SKM-1 (cell line): ENCODE measurements around the gene ZBTB24.

ENCODE experiments used
- DNase-seq: peaks from one replicate; lab custom pipeline; 2025; ENCODE audit not compliant: unreplicated experiment; lab: John Stamatoyannopoulos, UW

Gene ZBTB24

GRCh38 chr6:109453594-109454495, 29.2 kb downstream of the ZBTB24 start:
- DNase-seq, result no peak

GRCh38 chr6:109453156-109453555, 29.9 kb downstream of the ZBTB24 start:
- no peak for DNase-seq

DNA sequence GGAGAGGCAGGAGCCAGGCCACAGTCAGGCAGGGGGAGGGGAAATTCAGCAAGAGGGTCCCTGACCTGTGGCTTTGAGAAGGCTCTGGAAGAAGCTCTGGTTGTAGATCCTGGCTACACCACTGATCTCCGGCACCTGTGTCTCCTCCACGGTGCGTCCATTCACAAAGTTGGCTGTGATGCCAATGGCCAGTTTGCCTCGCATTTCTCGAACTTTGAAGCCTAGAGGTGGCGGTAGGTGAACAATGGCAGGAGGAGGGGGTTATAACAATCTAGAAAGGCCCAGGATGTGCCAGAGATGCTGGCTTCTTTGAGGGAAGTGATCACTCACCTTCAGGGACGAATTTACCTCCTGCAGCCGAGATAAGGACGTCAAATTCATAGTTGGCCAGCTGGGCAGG, 30.8 kb downstream of the ZBTB24 start:
- no peak for DNase-seq

GRCh38 chr6:109451376-109451775, 31.6 kb downstream of the ZBTB24 start:
- no peak for DNase-seq

- DNase-seq, result no peak
These were observed 32.2 kb downstream of the ZBTB24 start for GRCh38 chr6:109450801-109451200.

DNA sequence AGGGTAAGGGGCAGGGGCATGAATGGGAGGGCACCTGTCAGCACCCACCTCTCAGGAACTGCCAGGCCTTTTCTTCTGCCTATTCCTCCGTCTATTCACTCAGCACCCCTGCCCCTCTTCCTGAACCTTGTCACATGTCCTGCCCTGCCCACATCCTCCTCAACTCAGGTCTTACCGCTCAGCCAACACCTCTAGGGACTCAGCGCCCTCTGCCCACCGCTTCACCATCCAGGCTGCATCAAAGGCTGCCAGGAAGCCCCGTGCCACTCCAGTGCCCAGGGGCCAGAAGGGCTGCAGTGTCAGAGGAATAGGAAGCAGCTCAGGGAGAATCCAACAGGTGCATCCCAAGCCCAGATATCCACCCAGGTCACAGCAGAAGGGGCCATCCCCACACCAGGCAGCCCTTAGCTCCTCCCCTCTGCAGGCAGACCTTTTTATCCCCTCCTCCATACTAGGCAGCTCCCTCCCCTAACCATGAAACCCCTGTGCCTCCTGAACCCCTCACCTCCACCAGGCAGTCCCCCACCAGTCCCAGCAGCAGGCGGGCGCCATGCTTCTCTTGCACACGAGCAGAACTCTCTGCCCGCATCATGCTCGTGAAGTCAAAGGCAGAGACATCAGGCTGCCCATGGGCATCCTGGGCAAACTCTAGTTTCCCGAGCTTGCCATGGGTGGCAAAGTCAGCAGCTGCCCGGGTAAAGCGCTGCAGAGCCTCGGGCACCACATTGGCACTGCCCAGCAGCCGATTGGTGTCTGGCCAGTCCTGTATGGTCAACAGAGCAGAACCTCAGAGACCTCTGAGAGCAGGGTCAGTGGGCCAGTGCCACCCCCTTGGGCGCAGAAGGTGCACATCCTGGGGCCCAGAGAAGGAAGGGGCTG, 33.0 kb downstream of the ZBTB24 start:
- no peak for DNase-seq

DNA sequence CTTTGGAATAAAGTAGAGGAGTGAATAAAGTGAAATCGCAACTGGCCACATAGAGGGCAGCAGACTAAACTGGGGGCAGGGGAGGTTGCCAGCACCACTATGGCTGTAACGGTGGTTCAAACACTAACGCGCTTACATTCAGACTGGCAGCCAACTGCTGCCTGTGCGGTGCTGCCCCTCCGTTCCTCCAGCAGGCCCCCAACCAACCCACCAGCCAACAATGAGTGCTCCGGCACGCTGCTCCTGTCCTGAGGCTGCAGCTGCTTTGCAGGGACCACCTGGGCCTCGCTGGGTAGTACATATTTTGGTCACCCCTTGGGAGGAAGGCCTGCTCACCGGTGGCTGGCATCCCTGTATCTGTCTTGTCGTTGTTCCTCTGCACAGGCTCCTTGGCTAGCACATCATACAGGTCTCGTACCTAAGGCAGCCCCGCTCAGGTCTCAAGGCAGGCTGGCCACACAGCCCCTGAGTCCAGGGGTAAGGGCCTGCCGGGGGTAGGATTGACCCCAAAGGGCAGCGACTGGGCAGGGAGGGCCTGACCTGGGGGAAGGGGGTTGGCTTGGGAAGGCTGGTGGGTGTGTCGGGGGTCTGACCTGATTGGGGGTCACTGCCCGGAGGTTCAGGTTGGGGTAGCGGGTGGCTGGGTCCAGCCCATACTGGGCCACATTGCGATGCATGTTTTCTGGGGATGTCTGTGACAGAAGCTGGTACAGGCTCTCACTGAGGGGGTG, 33.8 kb downstream of the ZBTB24 start:
- no peak for DNase-seq

DNA sequence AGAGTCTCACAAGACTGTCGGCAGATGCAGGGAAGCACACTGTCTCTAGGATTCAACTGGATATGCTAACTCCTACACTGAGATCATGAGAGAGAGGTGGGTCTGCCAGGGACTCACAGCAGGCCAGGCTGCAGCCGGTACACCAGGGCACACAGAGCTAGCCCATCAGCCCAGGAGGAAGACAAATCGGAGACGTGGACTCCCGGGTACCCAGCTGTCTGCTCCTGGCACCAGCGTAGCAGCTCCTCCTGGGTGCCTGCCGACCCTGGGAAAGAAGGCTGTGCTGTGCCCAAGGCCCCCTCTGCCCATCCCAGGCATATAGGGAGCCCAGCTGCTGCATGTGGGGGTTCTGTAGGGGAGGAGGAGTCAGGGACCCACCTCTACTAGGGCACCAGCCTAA, 34.4 kb downstream of the ZBTB24 start:
- no peak for DNase-seq

DNA sequence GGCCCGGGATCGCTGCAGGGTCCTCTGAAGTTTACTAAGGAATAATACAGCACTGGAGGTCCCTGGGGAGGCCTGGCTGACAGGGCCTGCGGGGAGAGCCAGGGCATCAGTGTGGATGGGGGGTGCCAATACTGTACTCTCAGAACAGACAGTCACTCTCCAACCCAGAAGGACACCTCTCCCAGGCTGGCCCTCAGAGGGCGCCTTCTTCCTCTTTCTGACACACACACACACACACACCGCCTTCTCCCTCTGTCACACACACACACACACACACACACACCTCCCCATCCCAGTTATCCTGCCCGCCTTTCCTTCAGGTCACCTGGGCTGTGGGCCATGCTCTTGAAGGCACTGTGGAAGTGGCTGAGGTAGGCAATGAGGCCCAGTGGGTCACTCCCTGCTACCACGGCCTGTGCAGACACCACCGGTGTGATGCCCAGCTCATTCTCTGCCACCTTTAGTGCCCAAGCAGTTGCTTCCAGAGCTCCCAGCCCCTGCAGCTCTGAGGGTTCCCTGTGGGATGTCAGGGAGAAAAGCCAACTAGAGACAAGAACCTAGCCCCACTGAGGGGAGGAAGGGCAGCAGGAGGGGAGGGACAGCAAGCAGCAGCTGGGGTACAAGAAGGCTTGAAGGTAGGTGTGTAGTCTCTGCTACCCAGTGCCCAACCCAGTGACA, 35.0 kb downstream of the ZBTB24 start:
- no peak for DNase-seq

DNA sequence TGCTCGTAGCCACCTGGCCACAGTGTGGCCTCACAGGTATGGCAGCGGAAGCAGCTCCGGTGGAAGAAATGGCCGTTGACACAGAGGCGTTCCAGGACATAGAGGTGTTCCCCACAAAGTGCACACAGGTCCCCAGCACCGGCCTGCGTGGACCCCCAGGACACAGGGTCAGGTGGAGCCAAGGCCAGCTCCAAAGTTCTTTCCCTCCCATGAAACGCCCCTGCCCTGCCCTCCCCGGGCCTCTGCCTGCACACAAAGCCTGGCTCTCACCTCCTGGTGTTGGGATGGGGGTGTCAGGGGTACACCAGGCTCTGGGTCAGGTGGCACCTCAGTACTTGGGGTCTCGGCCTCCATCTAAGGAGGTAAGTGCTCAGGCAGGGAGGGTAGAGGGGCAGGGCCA, 35.9 kb downstream of the ZBTB24 start:
- DNase-seq, result no peak

DNA sequence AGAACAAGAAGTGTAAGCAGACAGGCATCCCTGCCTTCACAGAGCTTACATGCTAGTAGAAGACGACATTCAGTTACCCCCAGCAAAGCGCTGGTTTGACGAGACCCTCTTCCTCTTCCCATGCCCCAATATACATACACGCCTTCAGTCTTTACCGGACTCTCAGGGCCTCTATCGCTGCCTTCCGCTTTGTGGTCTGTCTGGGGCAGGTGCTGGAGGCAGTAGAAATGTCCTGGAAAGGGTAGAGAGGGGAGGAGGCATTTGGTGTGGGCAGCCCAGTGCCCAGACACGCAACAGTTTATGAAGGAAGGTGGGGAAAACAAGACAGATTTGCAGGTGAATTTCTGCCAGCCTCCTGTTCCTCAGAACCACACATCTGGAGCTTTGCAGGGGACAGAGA, 36.5 kb downstream of the ZBTB24 start:
- DNase-seq, result no peak

GRCh38 chr6:109446072-109446471, 36.9 kb downstream of the ZBTB24 start:
- DNase-seq, result no peak

- no peak for DNase-seq
These were observed 37.6 kb downstream of the ZBTB24 start for GRCh38 chr6:109445382-109445781.

- DNase-seq, result no peak
These were observed 39.5 kb downstream of the ZBTB24 start for GRCh38 chr6:109443425-109443950.

DNA sequence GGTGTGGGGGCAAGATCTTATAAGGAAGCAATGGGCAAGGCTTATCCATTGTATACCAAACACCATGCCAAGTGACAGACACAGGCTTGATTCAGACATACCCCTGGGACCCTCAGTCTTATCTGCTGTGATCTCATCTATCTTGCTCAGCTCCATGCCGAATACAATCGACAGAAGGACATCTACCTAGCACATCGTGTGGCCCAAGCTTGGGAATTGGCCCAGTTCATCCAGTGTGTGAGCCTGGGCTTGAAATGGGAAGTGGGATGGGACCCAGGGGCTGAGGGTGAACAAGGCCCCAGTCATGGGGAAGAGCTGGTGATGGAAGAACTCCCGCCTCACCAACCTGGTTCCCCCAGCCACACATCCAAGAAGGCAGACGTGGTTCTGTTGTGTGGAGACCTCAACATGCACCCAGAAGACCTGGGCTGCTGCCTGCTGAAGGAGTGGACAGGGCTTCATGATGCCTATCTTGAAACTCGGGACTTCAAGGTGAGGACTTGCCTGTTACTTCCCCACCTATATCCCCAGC, 40.6 kb downstream of the ZBTB24 start:
- DNase-seq, result no peak

DNA sequence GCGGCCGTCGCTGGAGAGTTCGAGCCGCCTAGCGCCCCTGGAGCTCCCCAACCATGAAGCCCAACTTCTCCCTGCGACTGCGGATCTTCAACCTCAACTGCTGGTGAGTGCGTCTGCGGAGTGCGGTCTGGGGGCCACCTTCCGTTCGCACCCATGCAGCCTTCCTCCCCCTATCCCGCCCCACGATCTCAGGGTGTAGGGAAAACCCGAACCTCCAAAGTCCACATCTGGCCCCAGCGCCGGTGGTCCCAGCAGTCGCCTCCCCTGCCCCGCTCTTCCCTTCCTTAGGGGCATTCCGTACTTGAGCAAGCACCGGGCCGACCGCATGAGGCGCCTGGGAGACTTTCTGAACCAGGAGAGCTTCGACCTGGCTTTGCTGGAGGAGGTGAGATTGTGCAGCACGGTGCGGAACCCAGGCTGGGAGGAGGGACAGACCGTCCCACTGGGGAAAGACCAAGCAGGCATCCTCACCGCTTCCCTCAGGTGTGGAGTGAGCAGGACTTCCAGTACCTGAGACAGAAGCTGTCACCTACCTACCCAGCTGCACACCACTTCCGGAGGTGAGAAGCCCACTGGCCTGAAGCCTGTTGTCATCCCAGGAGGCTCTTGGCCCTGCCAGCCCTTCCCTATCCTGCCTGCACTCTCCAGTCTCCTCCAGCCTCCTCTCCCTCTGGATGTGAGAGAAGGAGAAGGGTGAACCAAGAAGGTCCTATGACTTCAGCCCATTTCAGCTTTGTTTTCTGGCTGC, 41.8 kb downstream of the ZBTB24 start:
- DNase-seq, result no peak

GRCh38 chr6:109440331-109441068, 42.5 kb downstream of the ZBTB24 start, which contains the start of the genes PPIL6 and SMPD2:
PPIL6 (minus strand) TSS chr6:109440628; CDS start chr6:109440590, 38 bp downstream.
SMPD2 (plus strand) TSS chr6:109440724; CDS start chr6:109441122, 398 bp downstream.
- DNase-seq, result peak; percentile 59

DNA sequence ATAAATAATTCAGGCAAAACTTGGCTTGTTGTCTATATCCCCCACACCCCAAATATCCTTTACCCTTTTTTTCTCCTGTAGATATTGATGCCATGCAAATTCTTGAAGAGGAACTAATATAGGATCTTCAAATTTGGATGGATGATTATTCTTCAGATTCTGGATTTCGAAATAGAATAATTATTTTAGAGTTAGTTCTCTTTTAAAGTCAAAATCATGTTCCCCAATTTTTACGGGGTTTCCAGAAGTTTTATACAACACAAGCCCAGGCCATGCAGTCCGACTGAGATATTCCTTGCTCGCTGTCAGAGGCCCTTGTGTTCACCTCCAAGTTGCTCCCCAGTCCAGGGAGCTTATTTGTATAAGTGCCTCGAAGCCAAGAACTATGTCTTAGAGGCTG, 47.0 kb downstream of the ZBTB24 start:
- no peak for DNase-seq

- DNase-seq, result no peak
These were observed 48.6 kb downstream of the ZBTB24 start for GRCh38 chr6:109434456-109434855.
